Heart left ventricle (tissue), 16 donors: ENCODE measurements around the gene RILPL1. TPM values are rescaled to one million over a fixed set of nuclear protein-coding genes. Genes with fewer than 3 reads are reported as not detected.
"Not testable (repeated sequence)": the region's sequence is repeated elsewhere in the genome, so short reads cannot be mapped to it uniquely, and the experiment has no call there.

Experiments
- ATAC-seq, 4 donors: fragments of 200-7000 bp; cut with Tn5 transposase; one replicate each; pipeline ENCODE4 v1.9.1; 2020 to 2022; ENCODE audit warnings: moderate library complexity in 4 of 4, mild to moderate bottlenecking in 3 of 4, moderate number of reproducible peaks in 1 of 4
- DNase-seq, 5 donors: peaks; one replicate each; pipeline ENCODE4 v3.0.0-alpha.2; 2020
- H3K27ac ChIP-seq, 12 donors: fragments of 200-600 bp; sonication (generic) in 4 of 12; one replicate each; pipeline versions ENCODE4 v1.5.0 to v1.8.0; 2016 to 2022; ENCODE audit warnings: mild to moderate bottlenecking in 2 of 12
- H3K27me3 ChIP-seq, 9 donors: fragments of 200-600 bp; sonication (generic) in 2 of 9; one replicate each; pipeline versions ENCODE4 v1.5.1 to v1.8.0; 2016 to 2022; ENCODE audit warnings: mild to moderate bottlenecking in 3 of 9
- H3K36me3 ChIP-seq, 9 donors: fragments of 200-600 bp; sonication (generic) in 2 of 9; one replicate each; pipeline versions ENCODE4 v1.5.0 to v1.8.0; 2018 to 2022; ENCODE audit warnings: mild to moderate bottlenecking in 2 of 9
- H3K4me1 ChIP-seq, 12 donors: fragments of 200-600 bp; sonication (generic) in 4 of 12; one replicate each; pipeline versions ENCODE4 v1.5.0 to v1.8.0; 2016 to 2022; ENCODE audit warnings: mild to moderate bottlenecking in 3 of 12
- H3K4me3 ChIP-seq, 12 donors: fragments of 200-600 bp; sonication (generic) in 4 of 12; one replicate each; pipeline versions ENCODE4 v1.5.0 to v1.8.0; 2017 to 2022; ENCODE audit warnings: mild to moderate bottlenecking in 9 of 12, moderate library complexity in 4 of 12
- H3K9me3 ChIP-seq, 12 donors: fragments of 200-600 bp; sonication (generic) in 4 of 12; one replicate each; pipeline versions ENCODE4 v1.5.0 to v1.8.0; 2016 to 2022; ENCODE audit warnings: mild to moderate bottlenecking in 1 of 12
- CTCF ChIP-seq, 12 donors: fragments of 200-600 bp; sonication (generic) in 4 of 12; IDR thresholded peaks; one replicate each; pipeline versions ENCODE4 v1.5.0 to v1.8.0; 2018 to 2022; ENCODE audit warnings: antibody characterized with exemption in 12 of 12, mild to moderate bottlenecking in 5 of 12
- POLR2A ChIP-seq, 2 donors: fragments of 450-650 bp; IDR thresholded peaks; one replicate each; pipeline ENCODE4 v1.6.1; 2017; ENCODE audit warnings: antibody characterized with exemption in 2 of 2, mild to moderate bottlenecking in 2 of 2, moderate library complexity in 2 of 2
- WGBS, 4 donors: extraction: QIAGEN DNeasy Blood & Tissue Kit in 2 of 4; methylation state at CpG; one replicate each; pipeline versions ENCODE4 v1.1.5 to v1.1.7; 2013 to 2018; 5-methylcytosine and 5-hydroxymethylcytosine counted together
- intact Hi-C, 10 donors: fragments of 100-400 bp; cut with DNase I; formaldehyde crosslinking; loops; one replicate each; pipeline versions ENCODE4 v1.11.1 to v1.14.2; 2022
- polyA plus RNA-seq, 2 donors: library from polyadenylated mRNA; stranded (reverse); fragments of 200-250 nt; gene quantifications; one replicate each; pipeline ENCODE4 v1.2.3, GENCODE V29; 2013
- total RNA-seq, 9 donors: library from RNA; depleted of rRNA in 2 of 9; stranded (reverse); fragments of >200 nt in 2 of 9; fragmentation: NEBNext Ultra II Directional in 3 of 9; extraction: Animal tissue kit (Norgen Biotek cat#: 25700) in 3 of 9; gene quantifications; one replicate each; pipeline versions ENCODE4 v1.1.0 to v1.2.4, GENCODE V29; 2016 to 2023
- donor health status: ischemic (EF 13 %, LVEDD 7.1; RV severe dilation, severe dysfunction).
- donor health status: healthy with polysubstance abuse.
- donor health status: DM: no; HTN: yes; CAD: no.
- donor health status: DM: no; HTN: no; CAD: no.
- donor health status: ischemic (EF 25% LVEDD 6.9; RV normal size, moderate dysfunction).
- donor health status: ischemic (EF 25% LVEDD 5.7; RV mildly dilated, moderate dysfunction).
- donor health status: healthy.
- donor health status: DM: yes; HTN: yes; CAD: no.
- donor health status: ischemic (EF 35%, LVEDD 5.7; RV mildly dilated, moderate dysfunction).
- donor health status: nonischemic (EF 11% LVEDD 7.7; RV severe dilation, severe dysfunction).
- donor health status: DM: yes; HTN: yes; CAD: no.
- donor health status: PGD.
- donor health status: ischemic (EF 29% LVEDD 5.4; RV normal size, mild dysfunction).
- donor health status: nonischemic (EF 23%, LVEDD 6.1; RV moderate dilation, normal function).

Gene RILPL1
- total and polyA plus RNA-seq, 11 donors = 64.1 to 119 (median 79.4) TPM

GRCh38 chr12:123519141-123520001 is 14.1 kb downstream of the RILPL1 start:
- H3K36me3 ChIP-seq = peaks cover 0 to 83% (median 66%) of the 10 kb centered on the region in 9 donors
- intact Hi-C loops = loop anchor here in 5 of 10 donors (1.0 to 5.0 kb wide), 6 partner anchors 37 to 127 kb away; no protein-coding TSS in a partner anchor
- no peak for TF ChIP-seq POLR2A (IDR thresholded peaks at IDR 0.05)
- no peak for TF ChIP-seq CTCF (IDR thresholded peaks at IDR 0.05)
- peak overlapping the region in 2 of 12 donors; percentile 4 to 10 for H3K4me3 ChIP-seq
- WGBS, 4 donors = 39 to 52% (median 48%) methylated on average over 22 to 24 of the region's 24 CpGs
- peaks cover 0 to 50% (median 12%) of the 10 kb centered on the region in 12 donors for H3K4me1 ChIP-seq
- peak overlapping the region; percentile 67 to 96 (median 82) for H3K27ac ChIP-seq
- ATAC-seq (peak; percentile 64 to 85 (median 81)), DNase-seq (peak; percentile 63 to 87 (median 75))
- H3K9me3 ChIP-seq = no peaks in the 10 kb centered on the region
- no peaks in the 10 kb centered on the region for H3K27me3 ChIP-seq

- no peak for ATAC-seq
- Histone ChIP-seq H3K27me3 (no peaks in the 10 kb centered on the region), H3K4me3 (no peak overlapping the region), H3K4me1 (peaks cover 0 to 41% (median 10%) of the 10 kb centered on the region in 12 donors), H3K27ac (peak overlapping the region in 1 of 12 donors; percentile 4), H3K36me3 (peaks cover 0 to 67% (median 40%) of the 10 kb centered on the region in 9 donors), H3K9me3 (no peaks in the 10 kb centered on the region)
- whole genome bisulfite sequencing, 4 donors = 73 to 85% (median 76%) methylated on average over 11 of the region's 11 CpGs
- TF ChIP-seq CTCF (IDR thresholded peaks at IDR 0.05) (no peak), POLR2A (IDR thresholded peaks at IDR 0.05) (no peak)
- DNase-seq = no peak
- intact Hi-C loops = loop anchor here in 2 of 10 donors (5.0 kb wide), 2 partner anchors 34 to 124 kb away; no protein-coding TSS in a partner anchor
These were observed 17.2 kb downstream of the RILPL1 start for GRCh38 chr12:123516216-123516780.

GRCh38 chr12:123514582-123515221 is 18.8 kb downstream of the RILPL1 start:
- ATAC-seq, H3K4me3 ChIP-seq, DNase-seq, H3K9me3 ChIP-seq, H3K27me3 ChIP-seq: not testable (repeated sequence)
- 91 to 100% (median 97%) methylated on average over 1 of the region's 1 CpG for WGBS, 4 donors
- Histone ChIP-seq H3K27ac (peak overlapping the region in 2 of 12 donors; percentile 58 to 77), H3K36me3 (peaks cover 0 to 60% (median 35%) of the 10 kb centered on the region in 9 donors), H3K4me1 (peaks cover 0 to 28% (median 9%) of the 10 kb centered on the region in 12 donors)
- intact Hi-C loops = loop anchor here in 2 of 10 donors (5.0 kb wide), 2 partner anchors 32 to 122 kb away; no protein-coding TSS in a partner anchor

- intact Hi-C loops = no loop called here
- TF ChIP-seq POLR2A (IDR thresholded peaks at IDR 0.05) = no peak
- no peak for TF ChIP-seq CTCF (IDR thresholded peaks at IDR 0.05)
- Histone ChIP-seq H3K9me3 (no peaks in the 10 kb centered on the region), H3K27ac (peak overlapping the region; percentile 17 to 77 (median 58)), H3K4me1 (peaks cover 0 to 28% (median 10%) of the 10 kb centered on the region in 12 donors), H3K4me3 (no peak overlapping the region), H3K27me3 (no peaks in the 10 kb centered on the region), H3K36me3 (peaks cover 0 to 53% (median 31%) of the 10 kb centered on the region in 9 donors)
- WGBS, 4 donors = 46 to 59% (median 56%) methylated on average over 13 of the region's 13 CpGs
- DNase-seq = peak in 1 of 5 donors; percentile 42
- peak; percentile 35 to 60 (median 56) for ATAC-seq
These were observed 19.7 kb downstream of the RILPL1 start for GRCh38 chr12:123513805-123514204.
